GM21529 (cell line): Measurements from ENCODE around the gene CASS4.

ENCODE experiments used
- ATAC-seq: cut with Tn5 transposase; IDR thresholded peaks from one replicate; pipeline ENCODE4 v1.9.1; 2021; ENCODE audit not compliant: unreplicated experiment

CASS4 gene

GRCh38 chr20:56422076-56422823 lies 10.2 kb downstream of the CASS4 start:
- ATAC-seq = no peak

- ATAC-seq = no peak
These were observed 10.7 kb downstream of the CASS4 start for GRCh38 chr20:56422824-56423189.

- no peak for ATAC-seq
These were observed 11.2 kb downstream of the CASS4 start for GRCh38 chr20:56423211-56423610.

GRCh38 chr20:56423886-56424285 lies 11.8 kb downstream of the CASS4 start:
- no peak for ATAC-seq

GRCh38 chr20:56424931-56425330 lies 12.9 kb downstream of the CASS4 start:
- ATAC-seq = no peak

- no peak for ATAC-seq
These were observed 14.0 kb downstream of the CASS4 start for GRCh38 chr20:56426026-56426425.

- no peak for ATAC-seq
These were observed 14.9 kb downstream of the CASS4 start for GRCh38 chr20:56426926-56427325.

- ATAC-seq = no peak
These were observed 15.7 kb downstream of the CASS4 start for GRCh38 chr20:56427797-56428196.

- no peak for ATAC-seq
These were observed 16.4 kb downstream of the CASS4 start for GRCh38 chr20:56428410-56428809.

GRCh38 chr20:56428881-56429280 lies 16.8 kb downstream of the CASS4 start:
- no peak for ATAC-seq

- no peak for ATAC-seq
These were observed 17.4 kb downstream of the CASS4 start for GRCh38 chr20:56429502-56429901.

GRCh38 chr20:56429941-56430340 lies 17.9 kb downstream of the CASS4 start:
- no peak for ATAC-seq

- no peak for ATAC-seq
These were observed 18.4 kb downstream of the CASS4 start for GRCh38 chr20:56430461-56430860.

- no peak for ATAC-seq
These were observed 18.9 kb downstream of the CASS4 start for GRCh38 chr20:56430957-56431356.

- no peak for ATAC-seq
These were observed 19.4 kb downstream of the CASS4 start for GRCh38 chr20:56431471-56431870.

GRCh38 chr20:56433221-56433879 lies 21.3 kb downstream of the CASS4 start:
- ATAC-seq = no peak

- no peak for ATAC-seq
These were observed 21.8 kb downstream of the CASS4 start for GRCh38 chr20:56433880-56434255.

- ATAC-seq = no peak
These were observed 25.3 kb downstream of the CASS4 start for GRCh38 chr20:56437196-56437960.

- no peak for ATAC-seq
These were observed 26.2 kb downstream of the CASS4 start for GRCh38 chr20:56438284-56438683.

- no peak for ATAC-seq
These were observed 27.8 kb downstream of the CASS4 start for GRCh38 chr20:56439771-56440291.

- ATAC-seq = no peak
These were observed 28.4 kb downstream of the CASS4 start for GRCh38 chr20:56440346-56441007.
